ENCODE results near the gene HACD2. TPM values are rescaled to one million over a fixed set of nuclear protein-coding genes. Genes with fewer than 3 reads are reported as not detected.

Gene HACD2
- total RNA-seq, 1 experiment from 2014 or later = 17.1 TPM

GRCh38 chr3:123553536-123553935 is 31.3 kb downstream of the HACD2 start:
- Histone ChIP-seq H3K36me3 (peaks cover 12% of the 10 kb centered on the region; the same call in 1 of the 2 replicates), H3K4me3 (no peak overlapping the region), H3K9me3 (peaks cover 4% of the 10 kb centered on the region), H3K27me3 (no peaks in the 10 kb centered on the region)
- DNase-seq = no peak

GRCh38 chr3:123552768-123553167 is 32.1 kb downstream of the HACD2 start:
- Histone ChIP-seq H3K36me3 (peaks cover 12% of the 10 kb centered on the region; the same call in 1 of the 2 replicates), H3K27me3 (no peaks in the 10 kb centered on the region)
- DNase-seq = no peak

GRCh38 chr3:123552095-123552714 is 32.6 kb downstream of the HACD2 start:
- Histone ChIP-seq H3K4me3 (no peak overlapping the region), H3K27me3 (no peaks in the 10 kb centered on the region), H3K9me3 (peaks cover 4% of the 10 kb centered on the region), H3K36me3 (peaks cover 12% of the 10 kb centered on the region; the same call in 1 of the 2 replicates)
- no peak for DNase-seq

More at GRCh38 chr3:123552768-123553167, 32.1 kb downstream of the HACD2 start:
- H3K4me3 ChIP-seq = no peak overlapping the region
- peaks cover 4% of the 10 kb centered on the region for H3K9me3 ChIP-seq

- no peak overlapping the region for H3K4me3 ChIP-seq
- H3K36me3 ChIP-seq = peaks cover 10% of the 10 kb centered on the region; the same call in 1 of the 2 replicates
- H3K27me3 ChIP-seq = no peaks in the 10 kb centered on the region
- no peaks in the 10 kb centered on the region for H3K9me3 ChIP-seq
- DNase-seq = no peak
Measured at GRCh38 chr3:123547881-123548519, 36.9 kb downstream of the HACD2 start.

GRCh38 chr3:123546133-123546755 is 38.6 kb downstream of the HACD2 start:
- H3K27me3 ChIP-seq = no peaks in the 10 kb centered on the region
- H3K4me3 ChIP-seq = no peak overlapping the region
- no peaks in the 10 kb centered on the region for H3K9me3 ChIP-seq
- H3K36me3 ChIP-seq = peaks cover 10% of the 10 kb centered on the region; the same call in 1 of the 2 replicates
- DNase-seq = peak; percentile 44

GRCh38 chr3:123543950-123544349 is 40.9 kb downstream of the HACD2 start:
- H3K9me3 ChIP-seq = no peaks in the 10 kb centered on the region

GRCh38 chr3:123540285-123540684 is 44.6 kb downstream of the HACD2 start:
- Histone ChIP-seq H3K36me3 (no peaks in the 10 kb centered on the region), H3K4me3 (no peak overlapping the region), H3K27me3 (no peaks in the 10 kb centered on the region), H3K9me3 (no peaks in the 10 kb centered on the region)
- DNase-seq = no peak

More at GRCh38 chr3:123543950-123544349, 40.9 kb downstream of the HACD2 start:
- Histone ChIP-seq H3K4me3 (no peak overlapping the region), H3K27me3 (no peaks in the 10 kb centered on the region), H3K36me3 (no peaks in the 10 kb centered on the region)
- DNase-seq = no peak

GRCh38 chr3:123536153-123536895 is 48.5 kb downstream of the HACD2 start:
- no peak for DNase-seq
- Histone ChIP-seq H3K27me3 (no peaks in the 10 kb centered on the region), H3K36me3 (no peaks in the 10 kb centered on the region), H3K9me3 (no peaks in the 10 kb centered on the region), H3K4me3 (no peak overlapping the region)

GRCh38 chr3:123535580-123535979 is 49.3 kb downstream of the HACD2 start:
- peak; percentile 76 for DNase-seq
- H3K9me3 ChIP-seq = no peaks in the 10 kb centered on the region
- H3K27me3 ChIP-seq = no peaks in the 10 kb centered on the region
- H3K36me3 ChIP-seq = no peaks in the 10 kb centered on the region
- H3K4me3 ChIP-seq = no peak overlapping the region

GRCh38 chr3:123534264-123534663 is 50.6 kb downstream of the HACD2 start:
- no peaks in the 10 kb centered on the region for H3K27me3 ChIP-seq
- DNase-seq = no peak
- no peaks in the 10 kb centered on the region for H3K36me3 ChIP-seq
- H3K4me3 ChIP-seq = no peak overlapping the region
- no peaks in the 10 kb centered on the region for H3K9me3 ChIP-seq

GRCh38 chr3:123533554-123534159 is 51.2 kb downstream of the HACD2 start:
- no peak for DNase-seq

GRCh38 chr3:123528130-123528529 is 56.7 kb downstream of the HACD2 start:
- no peaks in the 10 kb centered on the region for H3K9me3 ChIP-seq
- peaks cover 7% of the 10 kb centered on the region for H3K36me3 ChIP-seq
- DNase-seq = no peak
- H3K4me3 ChIP-seq = no peak overlapping the region
- no peaks in the 10 kb centered on the region for H3K27me3 ChIP-seq

More at GRCh38 chr3:123533554-123534159, 51.2 kb downstream of the HACD2 start:
- Histone ChIP-seq H3K36me3 (no peaks in the 10 kb centered on the region), H3K9me3 (no peaks in the 10 kb centered on the region), H3K4me3 (no peak overlapping the region), H3K27me3 (no peaks in the 10 kb centered on the region)

GRCh38 chr3:123527046-123527445 is 57.8 kb downstream of the HACD2 start:
- H3K9me3 ChIP-seq = no peaks in the 10 kb centered on the region
- no peaks in the 10 kb centered on the region for H3K27me3 ChIP-seq
- peaks cover 7% of the 10 kb centered on the region for H3K36me3 ChIP-seq
- DNase-seq = no peak
- H3K4me3 ChIP-seq = no peak overlapping the region

- Histone ChIP-seq H3K9me3 (no peaks in the 10 kb centered on the region), H3K4me3 (no peak overlapping the region)
- no peak for DNase-seq
Measured at GRCh38 chr3:123526474-123526873, 58.4 kb downstream of the HACD2 start.

GRCh38 chr3:123525433-123525832 is 59.4 kb downstream of the HACD2 start:
- Histone ChIP-seq H3K27me3 (no peaks in the 10 kb centered on the region), H3K9me3 (no peaks in the 10 kb centered on the region), H3K36me3 (peaks cover 7% of the 10 kb centered on the region), H3K4me3 (no peak overlapping the region)
- no peak for DNase-seq

More at GRCh38 chr3:123526474-123526873, 58.4 kb downstream of the HACD2 start:
- Histone ChIP-seq H3K27me3 (no peaks in the 10 kb centered on the region), H3K36me3 (peaks cover 7% of the 10 kb centered on the region)

- H3K9me3 ChIP-seq = no peaks in the 10 kb centered on the region
- no peak overlapping the region for H3K4me3 ChIP-seq
- DNase-seq = no peak
- no peaks in the 10 kb centered on the region for H3K27me3 ChIP-seq
- H3K36me3 ChIP-seq = peaks cover 7% of the 10 kb centered on the region
Measured at GRCh38 chr3:123524981-123525380, 59.9 kb downstream of the HACD2 start.

Measured in MG63 (cell line).